Measurements from ENCODE around the gene SAMD5.

SAMD5 gene

DNA sequence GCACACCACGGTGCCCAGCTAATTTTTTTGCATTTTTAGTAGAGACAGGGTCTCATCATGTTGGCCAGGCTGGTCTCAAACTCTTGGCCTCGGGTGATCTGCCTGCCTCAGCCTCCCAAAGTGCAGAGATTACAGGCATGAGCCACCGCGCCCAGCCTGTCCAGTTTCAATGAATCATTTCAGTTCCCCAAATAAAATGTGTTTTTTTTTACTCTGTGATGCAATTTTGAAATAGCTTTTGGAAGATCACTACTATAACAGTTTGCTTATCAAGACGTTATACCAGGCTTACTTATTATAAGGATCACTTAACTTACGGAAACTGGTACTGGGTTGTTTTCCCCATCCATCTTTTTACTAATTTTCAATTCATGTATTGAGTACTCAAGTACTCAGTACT, 80.0 kb downstream of the SAMD5 start:
- 87 to 95% methylated on average over 4 of the region's 6 CpGs for WGBS, 2 experiments (ENCODE audit: insufficient coverage in 2 of 2)
- H3K4me3 ChIP-seq (ENCODE audit: extremely low read depth, insufficient read depth, low read length, poor library complexity, severe bottlenecking): no peak overlapping the region
- no peaks in the 10 kb centered on the region for H3K36me3 ChIP-seq (ENCODE audit: control insufficient read depth, insufficient read depth, low read length)
- no peaks in the 10 kb centered on the region for H3K9me3 ChIP-seq (ENCODE audit: control insufficient read depth, low read length)
- H3K4me1 ChIP-seq (ENCODE audit: control insufficient read depth, insufficient read depth, low read length, poor library complexity, severe bottlenecking): no peaks in the 10 kb centered on the region
- no peak overlapping the region for H3K27ac ChIP-seq (ENCODE audit: low read depth, low read length, severe bottlenecking)

DNA sequence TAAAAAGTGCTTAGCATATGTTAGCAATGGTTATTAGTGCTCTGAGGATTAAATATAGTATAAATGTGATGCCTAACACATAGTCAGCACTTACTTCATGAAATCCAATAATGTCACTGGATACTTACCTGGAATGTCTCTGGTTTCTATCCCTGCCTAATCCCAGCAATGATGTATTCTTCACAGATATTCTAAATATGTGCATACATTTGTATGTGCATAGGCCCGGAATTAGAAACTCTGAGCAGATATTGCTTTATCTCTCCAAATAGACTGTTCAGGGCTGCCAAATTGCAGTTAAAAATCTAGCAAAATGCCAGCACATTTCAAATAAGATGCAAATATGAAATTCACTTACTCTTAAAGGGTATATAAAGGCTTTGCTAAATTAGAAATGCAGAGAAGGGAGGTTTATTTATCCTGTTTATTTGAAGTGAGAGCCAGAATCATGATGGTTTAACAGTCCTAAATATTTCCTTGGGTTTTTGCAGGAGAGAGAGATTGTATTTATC, 81.3 kb downstream of the SAMD5 start:
- Histone ChIP-seq H3K27ac (ENCODE audit: low read depth, low read length, severe bottlenecking) (no peak overlapping the region), H3K4me1 (ENCODE audit: control insufficient read depth, insufficient read depth, low read length, poor library complexity, severe bottlenecking) (no peaks in the 10 kb centered on the region), H3K4me3 (ENCODE audit: extremely low read depth, insufficient read depth, low read length, poor library complexity, severe bottlenecking) (no peak overlapping the region), H3K9me3 (ENCODE audit: control insufficient read depth, low read length) (no peaks in the 10 kb centered on the region), H3K36me3 (ENCODE audit: control insufficient read depth, insufficient read depth, low read length) (no peaks in the 10 kb centered on the region)
- no CpG with 5 or more reads among the region's 1 CpG for WGBS, 2 experiments (ENCODE audit: insufficient coverage in 2 of 2)

DNA sequence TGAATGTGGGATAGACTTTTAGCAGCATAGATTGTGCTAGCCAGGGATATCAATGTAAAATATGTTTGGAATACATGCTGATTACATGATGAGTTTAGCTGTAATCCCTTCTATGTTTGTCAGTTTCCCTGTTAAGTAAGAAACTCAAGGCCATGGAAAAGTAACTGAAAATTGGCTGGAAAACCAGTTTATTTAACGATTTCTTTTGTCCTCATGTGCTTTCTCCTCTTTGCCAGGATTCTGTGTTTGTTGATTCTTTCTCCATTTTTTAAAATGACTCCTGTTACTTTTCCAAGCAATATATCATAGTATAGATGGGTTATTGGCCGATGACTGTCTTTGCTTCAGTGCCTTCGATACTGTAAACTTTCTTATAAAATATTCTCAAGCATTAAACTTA, 87.5 kb downstream of the SAMD5 start:
- Histone ChIP-seq H3K4me3 (ENCODE audit: extremely low read depth, insufficient read depth, low read length, poor library complexity, severe bottlenecking) (no peak overlapping the region), H3K36me3 (ENCODE audit: control insufficient read depth, insufficient read depth, low read length) (no peaks in the 10 kb centered on the region), H3K4me1 (ENCODE audit: control insufficient read depth, insufficient read depth, low read length, poor library complexity, severe bottlenecking) (no peaks in the 10 kb centered on the region), H3K9me3 (ENCODE audit: control insufficient read depth, low read length) (no peaks in the 10 kb centered on the region), H3K27ac (ENCODE audit: low read depth, low read length, severe bottlenecking) (no peak overlapping the region)
- 80% methylated on average over 1 of the region's 3 CpGs; no CpG with 5 or more reads in 1 of the 2 experiments for WGBS, 2 experiments (ENCODE audit: insufficient coverage in 2 of 2)

DNA sequence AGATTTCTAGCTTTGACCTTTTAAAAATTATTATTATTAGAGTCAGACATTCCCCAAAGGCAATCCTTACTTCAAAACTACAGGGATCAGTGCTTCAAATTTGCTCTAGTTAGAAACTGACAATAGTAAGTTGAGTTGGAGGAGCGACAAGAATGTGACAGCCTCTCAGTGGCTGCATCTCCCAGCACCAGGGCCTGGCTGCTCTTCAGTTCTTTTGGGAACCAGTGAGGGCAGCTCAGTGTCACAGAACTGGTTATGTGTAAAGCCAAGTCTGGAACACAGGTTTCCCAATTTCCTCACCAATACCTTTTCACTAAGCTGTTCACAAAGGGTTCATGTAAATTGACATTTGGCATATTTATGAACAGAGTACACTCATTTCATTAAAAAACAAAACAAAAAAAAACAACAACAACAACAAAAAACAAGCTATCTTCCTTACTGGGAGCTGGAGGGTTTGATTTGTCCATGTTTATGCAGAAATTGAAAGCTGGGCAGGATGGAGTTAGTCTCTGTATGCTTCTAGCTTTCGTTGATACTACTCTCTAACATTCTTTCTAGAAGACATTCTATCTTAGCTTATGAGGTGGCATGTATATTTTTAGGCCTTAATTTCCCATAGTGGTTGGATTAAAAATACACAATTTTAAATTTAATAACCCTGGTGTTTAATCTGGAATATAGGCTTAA, 95.0 kb downstream of the SAMD5 start:
- Histone ChIP-seq H3K9me3 (ENCODE audit: control insufficient read depth, low read length) (no peaks in the 10 kb centered on the region), H3K4me1 (ENCODE audit: control insufficient read depth, insufficient read depth, low read length, poor library complexity, severe bottlenecking) (no peaks in the 10 kb centered on the region), H3K36me3 (ENCODE audit: control insufficient read depth, insufficient read depth, low read length) (no peaks in the 10 kb centered on the region), H3K4me3 (ENCODE audit: extremely low read depth, insufficient read depth, low read length, poor library complexity, severe bottlenecking) (no peak overlapping the region), H3K27ac (ENCODE audit: low read depth, low read length, severe bottlenecking) (no peak overlapping the region)
- WGBS, 2 experiments (ENCODE audit: insufficient coverage in 2 of 2): 100% methylated on average over 1 of the region's 2 CpGs; no CpG with 5 or more reads in 1 of the 2 experiments

DNA sequence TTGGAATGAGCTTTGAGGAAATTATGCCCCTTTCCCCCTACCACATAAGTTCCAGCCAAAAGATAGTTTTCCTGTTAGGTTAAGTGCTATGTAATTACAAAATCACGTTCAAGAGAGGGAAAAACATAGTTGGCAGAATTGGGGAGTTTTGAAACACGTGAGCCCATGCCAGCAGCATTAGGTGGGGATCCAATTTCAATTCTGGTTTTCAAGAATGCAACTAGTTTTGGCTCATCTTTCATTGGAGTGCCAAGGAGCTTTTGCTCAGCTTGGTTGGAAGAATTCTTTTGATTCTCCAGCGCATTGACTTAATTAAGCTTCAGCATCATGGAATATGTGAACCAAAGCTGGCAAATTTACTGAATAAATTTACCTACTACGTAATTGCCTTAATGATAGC, 95.9 kb downstream of the SAMD5 start:
- no peaks in the 10 kb centered on the region for H3K4me1 ChIP-seq (ENCODE audit: control insufficient read depth, insufficient read depth, low read length, poor library complexity, severe bottlenecking)
- no peak overlapping the region for H3K4me3 ChIP-seq (ENCODE audit: extremely low read depth, insufficient read depth, low read length, poor library complexity, severe bottlenecking)
- no peaks in the 10 kb centered on the region for H3K9me3 ChIP-seq (ENCODE audit: control insufficient read depth, low read length)
- WGBS, 2 experiments (ENCODE audit: insufficient coverage in 2 of 2): 85 to 90% methylated on average over 3 of the region's 4 CpGs
- H3K36me3 ChIP-seq (ENCODE audit: control insufficient read depth, insufficient read depth, low read length): no peaks in the 10 kb centered on the region
- H3K27ac ChIP-seq (ENCODE audit: low read depth, low read length, severe bottlenecking): no peak overlapping the region

DNA sequence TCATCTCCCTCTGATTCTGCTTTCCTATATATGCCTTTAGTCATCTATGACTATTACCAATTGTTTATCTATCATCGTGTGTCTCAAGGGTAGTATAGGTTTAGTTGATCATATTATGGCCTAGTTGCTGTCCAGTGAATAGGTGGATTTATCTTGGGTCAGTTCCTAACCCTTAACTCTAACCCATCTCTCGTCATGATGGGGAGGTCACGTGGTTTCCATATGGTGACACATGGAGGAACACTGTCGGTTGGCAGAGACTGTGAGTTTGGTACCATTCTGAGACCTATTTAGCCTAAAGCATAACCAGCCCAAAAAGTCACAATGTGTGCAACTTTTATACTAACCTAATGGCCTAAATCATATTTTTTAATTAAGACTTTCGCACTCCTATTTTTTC, 103.5 kb downstream of the SAMD5 start:
- Histone ChIP-seq H3K4me1 (ENCODE audit: control insufficient read depth, insufficient read depth, low read length, poor library complexity, severe bottlenecking) (no peaks in the 10 kb centered on the region), H3K9me3 (ENCODE audit: control insufficient read depth, low read length) (no peaks in the 10 kb centered on the region), H3K4me3 (ENCODE audit: extremely low read depth, insufficient read depth, low read length, poor library complexity, severe bottlenecking) (no peak overlapping the region), H3K27ac (ENCODE audit: low read depth, low read length, severe bottlenecking) (no peak overlapping the region), H3K36me3 (ENCODE audit: control insufficient read depth, insufficient read depth, low read length) (no peaks in the 10 kb centered on the region)
- WGBS, 2 experiments (ENCODE audit: insufficient coverage in 2 of 2): 100% methylated on average over 1 to 2 of the region's 5 CpGs

DNA sequence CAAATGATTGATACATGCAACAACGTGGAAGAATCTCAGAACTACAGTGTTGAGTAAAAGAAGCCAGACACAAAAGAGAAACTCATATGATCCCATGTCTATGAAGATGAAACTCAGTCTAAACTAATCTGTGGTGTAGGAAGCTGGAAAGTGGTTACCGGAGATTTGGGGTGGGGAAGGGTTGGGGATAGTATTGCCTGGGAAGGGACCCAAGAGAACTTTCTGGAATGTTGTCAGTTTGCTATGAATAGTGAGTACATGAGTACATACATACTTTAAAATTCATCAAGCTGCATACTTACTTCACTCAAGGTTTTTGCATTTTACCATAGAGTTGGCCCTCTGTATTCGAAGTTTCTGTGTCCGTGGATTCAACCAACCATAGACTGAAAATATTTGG, 106.0 kb downstream of the SAMD5 start:
- WGBS, 2 experiments (ENCODE audit: insufficient coverage in 2 of 2): 60 to 90% methylated on average over 1 to 2 of the region's 4 CpGs
- Histone ChIP-seq H3K4me3 (ENCODE audit: extremely low read depth, insufficient read depth, low read length, poor library complexity, severe bottlenecking) (no peak overlapping the region), H3K36me3 (ENCODE audit: control insufficient read depth, insufficient read depth, low read length) (no peaks in the 10 kb centered on the region), H3K9me3 (ENCODE audit: control insufficient read depth, low read length) (no peaks in the 10 kb centered on the region), H3K27ac (ENCODE audit: low read depth, low read length, severe bottlenecking) (no peak overlapping the region), H3K4me1 (ENCODE audit: control insufficient read depth, insufficient read depth, low read length, poor library complexity, severe bottlenecking) (no peaks in the 10 kb centered on the region)

DNA sequence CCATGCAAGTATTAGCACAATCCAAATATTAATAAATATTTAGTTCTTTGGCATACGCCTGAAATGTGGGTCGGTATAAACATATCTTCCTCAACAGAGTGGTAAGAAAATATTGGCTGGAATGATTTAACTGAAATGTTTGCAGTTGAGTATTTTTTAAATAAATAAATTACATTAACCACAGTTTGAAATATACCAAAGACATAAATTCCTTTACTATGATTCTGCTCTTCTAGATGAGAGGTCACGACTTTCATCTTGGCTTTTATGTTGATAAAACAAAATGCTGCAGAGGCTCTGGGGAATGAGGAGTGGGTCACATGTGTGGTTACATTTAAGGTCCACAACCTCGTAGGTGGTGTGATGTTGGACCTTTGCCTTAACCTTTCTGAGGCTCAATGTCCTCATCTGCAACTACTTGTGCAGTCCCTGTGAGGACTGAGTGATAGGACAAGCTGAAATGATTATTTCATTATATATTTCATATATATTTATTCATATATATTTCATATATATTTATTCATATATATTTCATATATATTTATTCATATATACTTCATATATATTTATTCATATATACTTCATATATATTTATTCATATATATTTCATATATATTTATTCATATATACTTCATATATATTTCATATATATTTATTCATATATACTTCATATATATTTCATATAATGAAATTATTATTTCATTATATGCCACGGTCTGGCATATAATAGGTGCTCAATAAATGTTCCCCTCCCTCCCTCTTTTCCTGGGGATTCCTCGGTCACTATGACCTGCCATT, 107.4 kb downstream of the SAMD5 start:
- no peaks in the 10 kb centered on the region for H3K4me1 ChIP-seq (ENCODE audit: control insufficient read depth, insufficient read depth, low read length, poor library complexity, severe bottlenecking)
- no peak overlapping the region for H3K27ac ChIP-seq (ENCODE audit: low read depth, low read length, severe bottlenecking)
- 93% methylated on average over 3 of the region's 6 CpGs; no CpG with 5 or more reads in 1 of the 2 experiments for WGBS, 2 experiments (ENCODE audit: insufficient coverage in 2 of 2)
- H3K4me3 ChIP-seq (ENCODE audit: extremely low read depth, insufficient read depth, low read length, poor library complexity, severe bottlenecking): no peak overlapping the region
- no peaks in the 10 kb centered on the region for H3K36me3 ChIP-seq (ENCODE audit: control insufficient read depth, insufficient read depth, low read length)
- no peaks in the 10 kb centered on the region for H3K9me3 ChIP-seq (ENCODE audit: control insufficient read depth, low read length)

DNA sequence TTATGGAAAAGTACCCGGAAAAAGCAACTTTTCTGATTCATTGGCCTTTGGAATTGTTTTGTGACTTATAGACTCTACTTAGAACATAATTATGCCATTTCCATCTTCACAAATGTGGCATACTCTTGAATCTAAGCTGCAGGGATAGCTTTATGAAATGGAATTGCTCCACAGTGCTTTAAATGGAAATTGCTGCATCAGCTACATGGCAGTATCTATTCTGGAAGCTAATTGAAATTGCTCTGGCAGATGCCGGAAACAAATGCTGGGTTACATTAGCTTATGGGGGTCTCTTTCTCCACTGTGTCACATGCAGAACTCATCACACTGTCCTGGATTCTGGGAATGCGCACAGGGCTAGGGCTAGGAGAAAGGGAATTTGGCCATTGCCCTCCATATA, 108.9 kb downstream of the SAMD5 start:
- H3K4me1 ChIP-seq (ENCODE audit: control insufficient read depth, insufficient read depth, low read length, poor library complexity, severe bottlenecking): no peaks in the 10 kb centered on the region
- 60 to 100% methylated on average over 1 to 2 of the region's 3 CpGs for WGBS, 2 experiments (ENCODE audit: insufficient coverage in 2 of 2)
- H3K27ac ChIP-seq (ENCODE audit: low read depth, low read length, severe bottlenecking): no peak overlapping the region
- H3K9me3 ChIP-seq (ENCODE audit: control insufficient read depth, low read length): no peaks in the 10 kb centered on the region
- H3K4me3 ChIP-seq (ENCODE audit: extremely low read depth, insufficient read depth, low read length, poor library complexity, severe bottlenecking): no peak overlapping the region
- H3K36me3 ChIP-seq (ENCODE audit: control insufficient read depth, insufficient read depth, low read length): no peaks in the 10 kb centered on the region

DNA sequence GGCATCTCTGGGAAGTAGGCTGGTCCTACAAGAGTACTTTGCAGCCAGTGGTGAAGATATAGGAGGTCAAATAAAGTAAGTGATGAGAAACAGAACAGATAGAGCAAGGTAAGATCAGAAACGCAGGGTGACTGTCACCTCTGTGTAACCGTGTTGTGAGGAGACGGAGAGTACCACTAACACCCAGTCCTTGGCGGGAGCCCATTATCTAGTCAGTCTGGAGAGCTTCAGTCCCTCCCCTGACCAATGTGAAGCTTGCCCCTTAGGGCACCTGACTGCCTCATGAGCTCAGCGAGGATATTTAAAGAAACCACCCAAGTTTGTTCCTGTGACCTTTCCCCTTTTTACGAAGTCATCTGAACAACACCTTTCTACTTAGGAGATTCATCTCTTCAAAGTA, 110.0 kb downstream of the SAMD5 start:
- H3K9me3 ChIP-seq (ENCODE audit: control insufficient read depth, low read length): no peaks in the 10 kb centered on the region
- no peak overlapping the region for H3K27ac ChIP-seq (ENCODE audit: low read depth, low read length, severe bottlenecking)
- no peaks in the 10 kb centered on the region for H3K4me1 ChIP-seq (ENCODE audit: control insufficient read depth, insufficient read depth, low read length, poor library complexity, severe bottlenecking)
- 95 to 96% methylated on average over 6 of the region's 6 CpGs for WGBS, 2 experiments (ENCODE audit: insufficient coverage in 2 of 2)
- H3K36me3 ChIP-seq (ENCODE audit: control insufficient read depth, insufficient read depth, low read length): no peaks in the 10 kb centered on the region
- no peak overlapping the region for H3K4me3 ChIP-seq (ENCODE audit: extremely low read depth, insufficient read depth, low read length, poor library complexity, severe bottlenecking)

DNA sequence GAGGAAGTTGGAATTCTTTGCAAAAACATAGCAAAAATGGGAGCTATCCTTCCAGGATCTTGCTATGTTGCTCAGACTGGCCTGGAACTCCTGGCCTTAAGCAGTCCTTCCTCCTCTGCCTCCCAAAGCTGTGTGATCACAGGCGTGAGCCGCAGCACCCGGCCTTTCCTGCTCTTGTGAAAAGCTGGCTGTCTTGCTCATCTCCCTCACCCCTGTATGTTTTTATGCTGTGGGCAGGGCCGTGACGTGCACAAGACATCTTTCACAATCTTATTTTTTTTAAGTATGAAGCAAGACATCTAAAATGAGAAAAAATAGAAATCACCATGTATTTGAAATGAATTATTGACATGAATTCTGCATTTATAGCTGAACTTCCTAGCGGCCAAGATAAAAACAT, 110.4 kb downstream of the SAMD5 start:
- Histone ChIP-seq H3K4me3 (ENCODE audit: extremely low read depth, insufficient read depth, low read length, poor library complexity, severe bottlenecking) (no peak overlapping the region), H3K36me3 (ENCODE audit: control insufficient read depth, insufficient read depth, low read length) (no peaks in the 10 kb centered on the region), H3K9me3 (ENCODE audit: control insufficient read depth, low read length) (no peaks in the 10 kb centered on the region), H3K4me1 (ENCODE audit: control insufficient read depth, insufficient read depth, low read length, poor library complexity, severe bottlenecking) (no peaks in the 10 kb centered on the region), H3K27ac (ENCODE audit: low read depth, low read length, severe bottlenecking) (no peak overlapping the region)
- 91 to 95% methylated on average over 3 to 4 of the region's 6 CpGs for WGBS, 2 experiments (ENCODE audit: insufficient coverage in 2 of 2)

Data from mesodermal cell (in vitro differentiated cells).